Thyroid gland (tissue), 4 donors: ENCODE results near the gene GALR2. TPM values are rescaled to one million over a fixed set of nuclear protein-coding genes. Genes with fewer than 3 reads are reported as not detected.

Experiments used
- DNase-seq, 2 donors: peaks; one replicate each; pipeline ENCODE4 v3.0.0-alpha.2; 2019
- H3K27ac ChIP-seq, 3 donors: fragments of 200-600 bp; sonication (generic); 1 replicate in 2 of 3; 2 replicates in 1 of 3; pipeline ENCODE4 v1.5.1; 2016 to 2019; ENCODE audit warnings: mild to moderate bottlenecking in 1 of 3, moderate library complexity in 1 of 3
- H3K27me3 ChIP-seq: fragments of 200-600 bp; sonication (generic); one replicate; pipeline ENCODE4 v1.5.1; 2019
- H3K36me3 ChIP-seq, 2 donors: fragments of 200-600 bp; sonication (generic); one replicate each; pipeline ENCODE4 v1.5.1; 2016 to 2019
- H3K4me1 ChIP-seq, 2 donors: fragments of 200-600 bp; sonication (generic); one replicate each; pipeline ENCODE4 v1.5.1; 2017 to 2019
- H3K4me3 ChIP-seq, 3 donors: fragments of 200-600 bp; sonication (generic); replicated peaks in 1 of 3; 1 replicate in 2 of 3; 2 replicates in 1 of 3; pipeline ENCODE4 v1.5.1; 2016; ENCODE audit warnings: mild to moderate bottlenecking in 1 of 3
- H3K9me3 ChIP-seq: fragments of 200-600 bp; sonication (generic); one replicate; pipeline ENCODE4 v1.5.1; 2017
- POLR2A ChIP-seq, 2 donors: fragments of 450-650 bp; IDR thresholded peaks; one replicate each; pipeline ENCODE4 v1.6.1; 2017; ENCODE audit warnings: antibody characterized with exemption in 2 of 2, mild to moderate bottlenecking in 2 of 2, moderate library complexity in 1 of 2
- WGBS, 2 donors: methylation state at CpG; one replicate each; pipeline ENCODE4 v1.1.5; 2017; 5-methylcytosine and 5-hydroxymethylcytosine counted together
- intact Hi-C: fragments of 100-400 bp; cut with DNase I; formaldehyde crosslinking; loops from one replicate; pipeline ENCODE4 v1.15.1; 2023
- total RNA-seq, 4 donors: library from RNA; depleted of rRNA; stranded (reverse); fragments of >200 nt; gene quantifications; one replicate each; pipeline ENCODE4 v1.2.3, GENCODE V29; 2016
- TF ChIP-seq, protein P1 (sequence below), 6 experiments: fragments of 200-600 bp in 3 of 6; fragments of 450-650 bp in 3 of 6; sonication (generic) in 3 of 6; IDR thresholded peaks; one replicate each; pipeline ENCODE4 v1.5.1; 2016 to 2019; ENCODE audit warnings: antibody characterized with exemption in 6 of 6, mild to moderate bottlenecking in 2 of 6, inconsistent platforms in 1 of 6, moderate library complexity in 1 of 6

The GALR2 gene
- total RNA-seq, 4 donors from 2014 or later = not detected

DNA sequence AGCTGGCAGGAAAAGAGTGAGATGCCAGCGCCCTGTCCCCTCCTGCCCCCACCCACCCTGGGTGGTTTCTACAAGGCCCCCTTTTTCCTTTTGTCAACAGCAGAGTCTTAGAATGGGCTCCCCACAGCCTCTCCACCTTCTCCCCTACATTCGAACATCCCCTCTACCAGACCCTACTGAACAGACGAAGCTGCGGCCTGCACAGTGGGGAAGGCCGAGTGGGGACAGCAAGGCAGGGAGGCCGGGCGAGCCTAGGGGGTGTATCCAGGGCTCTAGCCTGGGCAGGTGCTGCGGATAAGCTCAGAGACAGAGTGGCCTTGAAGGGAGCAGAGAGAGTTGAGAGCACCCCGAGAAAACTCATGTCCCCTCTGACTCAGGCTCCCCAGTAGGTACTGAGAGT lies 11.8 kb downstream of the GALR2 start:
- peaks cover 62 to 75% of the 10 kb centered on the region in 2 donors for H3K36me3 ChIP-seq
- no peaks in the 10 kb centered on the region for H3K4me1 ChIP-seq
- TF ChIP-seq, protein P1, sequence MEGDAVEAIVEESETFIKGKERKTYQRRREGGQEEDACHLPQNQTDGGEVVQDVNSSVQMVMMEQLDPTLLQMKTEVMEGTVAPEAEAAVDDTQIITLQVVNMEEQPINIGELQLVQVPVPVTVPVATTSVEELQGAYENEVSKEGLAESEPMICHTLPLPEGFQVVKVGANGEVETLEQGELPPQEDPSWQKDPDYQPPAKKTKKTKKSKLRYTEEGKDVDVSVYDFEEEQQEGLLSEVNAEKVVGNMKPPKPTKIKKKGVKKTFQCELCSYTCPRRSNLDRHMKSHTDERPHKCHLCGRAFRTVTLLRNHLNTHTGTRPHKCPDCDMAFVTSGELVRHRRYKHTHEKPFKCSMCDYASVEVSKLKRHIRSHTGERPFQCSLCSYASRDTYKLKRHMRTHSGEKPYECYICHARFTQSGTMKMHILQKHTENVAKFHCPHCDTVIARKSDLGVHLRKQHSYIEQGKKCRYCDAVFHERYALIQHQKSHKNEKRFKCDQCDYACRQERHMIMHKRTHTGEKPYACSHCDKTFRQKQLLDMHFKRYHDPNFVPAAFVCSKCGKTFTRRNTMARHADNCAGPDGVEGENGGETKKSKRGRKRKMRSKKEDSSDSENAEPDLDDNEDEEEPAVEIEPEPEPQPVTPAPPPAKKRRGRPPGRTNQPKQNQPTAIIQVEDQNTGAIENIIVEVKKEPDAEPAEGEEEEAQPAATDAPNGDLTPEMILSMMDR (IDR thresholded peaks at IDR 0.05) = no peak
- TF ChIP-seq POLR2A (IDR thresholded peaks at IDR 0.05) = no peak
- no peak overlapping the region for H3K27ac ChIP-seq
- H3K4me3 ChIP-seq = no peak overlapping the region
- no peaks in the 10 kb centered on the region for H3K27me3 ChIP-seq
- 95 to 96% methylated on average over 9 of the region's 9 CpGs for WGBS, 2 donors
- no peaks in the 10 kb centered on the region for H3K9me3 ChIP-seq
- intact Hi-C loops = no loop called here
- DNase-seq = no peak

DNA sequence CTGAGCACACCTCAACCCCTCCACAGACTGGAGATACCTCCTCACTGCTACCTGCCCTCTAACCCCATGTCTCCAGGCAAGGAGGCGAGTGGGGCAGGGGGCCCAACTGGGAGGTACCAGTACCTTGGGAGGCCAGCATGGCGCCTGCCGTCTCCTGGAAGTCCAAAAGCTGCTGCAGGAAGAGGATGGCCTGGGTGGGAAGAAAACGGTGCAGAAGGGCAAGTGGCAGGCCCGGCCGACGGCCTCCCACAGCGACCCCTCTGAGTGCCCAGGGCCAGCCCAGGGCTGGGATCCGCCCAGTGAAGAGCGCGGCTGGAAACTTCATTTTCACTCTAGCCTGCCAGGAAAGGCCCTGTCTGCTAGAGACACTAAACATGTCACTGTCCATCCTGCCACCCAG lies 12.9 kb downstream of the GALR2 start:
- intact Hi-C loops = no loop called here
- Histone ChIP-seq H3K9me3 (no peaks in the 10 kb centered on the region), H3K36me3 (peaks cover 63 to 75% of the 10 kb centered on the region in 2 donors), H3K27me3 (no peaks in the 10 kb centered on the region), H3K4me3 (no peak overlapping the region), H3K4me1 (no peaks in the 10 kb centered on the region), H3K27ac (no peak overlapping the region)
- no peak for DNase-seq
- 91 to 96% methylated on average over 5 to 8 of the region's 11 CpGs for WGBS, 2 donors
- TF ChIP-seq, protein P1 (IDR thresholded peaks at IDR 0.05) = no peak

DNA sequence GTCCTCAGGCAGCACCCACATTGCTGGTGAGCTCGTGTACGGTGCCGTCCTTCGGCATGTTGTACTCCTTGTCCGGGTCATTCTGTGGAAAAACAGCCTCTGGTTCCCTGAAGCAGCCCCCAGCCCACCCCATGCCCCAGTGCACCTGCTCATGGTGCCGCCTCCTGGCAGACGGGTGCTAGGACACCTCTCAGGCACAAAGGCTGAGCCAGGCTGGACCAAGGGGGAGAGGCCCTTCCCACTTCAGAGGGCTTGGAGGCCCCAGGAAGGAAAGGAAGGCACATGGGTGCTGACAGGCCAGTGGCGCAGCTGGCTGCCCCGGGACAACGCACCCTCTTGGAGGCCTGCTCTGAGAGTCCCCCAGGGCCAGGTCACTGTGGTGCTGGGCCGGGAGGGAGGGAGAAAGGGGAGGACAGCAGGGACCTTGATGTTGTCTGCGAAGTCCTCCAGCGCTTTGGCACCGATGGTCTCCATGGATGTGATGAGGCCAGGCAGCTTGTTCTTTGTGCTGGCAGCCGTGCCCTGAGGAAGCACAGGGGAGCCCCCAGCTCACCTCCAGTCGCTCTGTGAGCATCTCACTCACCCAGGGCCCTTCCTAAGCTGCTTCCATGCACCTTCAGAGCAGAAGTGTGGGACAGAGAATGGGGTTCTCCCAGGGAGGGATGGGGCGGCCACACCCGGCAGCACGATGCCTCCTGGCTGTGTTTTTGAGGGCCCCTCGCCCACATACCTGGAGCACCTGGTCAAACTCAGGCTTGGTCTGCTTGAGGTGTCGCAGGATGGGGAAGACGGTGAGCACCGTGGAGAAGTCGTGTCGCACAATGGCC lies 13.7 kb downstream of the GALR2 start:
- peaks cover 70 to 75% of the 10 kb centered on the region in 2 donors for H3K36me3 ChIP-seq
- intact Hi-C loops = no loop called here
- no peak for DNase-seq
- H3K4me1 ChIP-seq = no peaks in the 10 kb centered on the region
- no peak overlapping the region for H3K27ac ChIP-seq
- H3K4me3 ChIP-seq = no peak overlapping the region
- TF ChIP-seq POLR2A (IDR thresholded peaks at IDR 0.05) = no peak
- TF ChIP-seq, protein P1 (IDR thresholded peaks at IDR 0.05) = no peak
- 95 to 96% methylated on average over 16 to 20 of the region's 25 CpGs for WGBS, 2 donors
- no peaks in the 10 kb centered on the region for H3K27me3 ChIP-seq
- no peaks in the 10 kb centered on the region for H3K9me3 ChIP-seq

DNA sequence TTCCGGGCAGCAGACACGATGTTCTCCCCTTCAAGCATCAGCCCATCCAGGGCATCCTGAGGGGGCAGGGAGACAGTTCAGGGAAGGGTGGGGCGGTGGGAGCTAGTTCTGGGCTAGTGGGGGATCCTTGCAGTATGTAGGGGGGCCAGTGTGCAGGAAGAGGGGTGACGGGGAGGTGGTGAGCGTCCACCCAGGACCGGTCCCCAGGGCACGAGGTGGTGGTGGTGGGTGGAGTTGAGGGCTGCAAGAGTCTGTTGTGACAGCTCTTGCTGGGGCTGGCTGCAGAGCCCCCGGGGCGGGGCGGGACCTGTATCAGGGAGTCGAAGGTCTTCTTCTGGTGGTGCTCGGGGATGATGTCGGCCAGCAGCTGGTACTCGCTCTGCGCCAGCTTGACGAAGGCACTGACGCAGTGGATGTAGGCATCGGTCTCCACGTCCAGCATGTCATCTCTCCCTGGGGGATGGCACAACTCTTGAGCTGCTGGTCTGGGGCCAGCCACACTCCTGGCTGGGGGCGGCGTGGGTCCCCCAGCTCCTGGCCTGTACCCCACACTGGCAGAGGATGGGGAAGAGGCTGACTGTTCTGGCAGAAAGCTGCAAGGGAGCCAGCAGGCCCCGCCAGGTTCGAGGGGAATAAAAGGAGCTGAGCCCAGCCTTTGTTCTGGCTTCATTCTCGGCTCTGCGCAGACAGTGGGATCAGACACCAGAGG lies 14.4 kb downstream of the GALR2 start:
- H3K27me3 ChIP-seq = no peaks in the 10 kb centered on the region
- H3K27ac ChIP-seq = no peak overlapping the region
- TF ChIP-seq, protein P1 (IDR thresholded peaks at IDR 0.05) = no peak
- no peak for TF ChIP-seq POLR2A (IDR thresholded peaks at IDR 0.05)
- peaks cover 71 to 75% of the 10 kb centered on the region in 2 donors for H3K36me3 ChIP-seq
- 90 to 94% methylated on average over 24 to 25 of the region's 25 CpGs for WGBS, 2 donors
- H3K4me3 ChIP-seq = no peak overlapping the region
- no peak for DNase-seq
- intact Hi-C loops = no loop called here
- no peaks in the 10 kb centered on the region for H3K9me3 ChIP-seq
- H3K4me1 ChIP-seq = no peaks in the 10 kb centered on the region
